Psoas muscle (tissue), 8 donors: ENCODE results near the gene ABCC1. TPM values are rescaled to one million over a fixed set of nuclear protein-coding genes. Genes with fewer than 3 reads are reported as not detected.

Source experiments
- ATAC-seq, 4 donors: fragments of 200-7000 bp; cut with Tn5 transposase; one replicate each; pipeline ENCODE4 v1.9.1; 2020; ENCODE audit warnings: moderate library complexity in 3 of 4, mild to moderate bottlenecking in 2 of 4
- DNase-seq, 2 donors: peaks; one replicate each; pipeline ENCODE4 v3.0.0-alpha.2; 2020
- H3K27ac ChIP-seq: fragments of 200-600 bp; one replicate; pipeline ENCODE4 v1.8.0; 2022
- H3K27me3 ChIP-seq, 3 donors: fragments of 200-600 bp in 1 of 3; one replicate each; pipeline versions ENCODE4 v1.6.1 to v1.8.0; 2013 to 2022; ENCODE audit warnings: low read length in 2 of 3, mild to moderate bottlenecking in 2 of 3, moderate library complexity in 1 of 3; ENCODE audit not compliant: insufficient read depth in 3 of 3
- H3K36me3 ChIP-seq, 2 donors: fragments of 200-600 bp in 1 of 2; one replicate each; pipeline versions ENCODE4 v1.6.1 to v1.8.0; 2013 to 2022; ENCODE audit warnings: low read depth in 1 of 2, mild to moderate bottlenecking in 1 of 2, moderate library complexity in 1 of 2; ENCODE audit not compliant: insufficient read depth in 1 of 2
- H3K4me1 ChIP-seq: fragments of 200-600 bp; one replicate; pipeline ENCODE4 v1.8.0; 2022
- H3K4me3 ChIP-seq: fragments of 200-600 bp; one replicate; pipeline ENCODE4 v1.8.0; 2022; ENCODE audit warnings: mild to moderate bottlenecking
- H3K9me3 ChIP-seq: fragments of 200-600 bp; one replicate; pipeline ENCODE4 v1.8.0; 2022
- CTCF ChIP-seq: fragments of 200-600 bp; IDR thresholded peaks from one replicate; pipeline ENCODE4 v1.8.0; 2022; ENCODE audit warnings: antibody characterized with exemption
- WGBS, 3 donors: extraction: QIAGEN DNeasy Blood & Tissue Kit; methylation state at CpG; one replicate each; pipeline versions ENCODE4 v1.1.6 to v1.1.7; 2013; 5-methylcytosine and 5-hydroxymethylcytosine counted together
- intact Hi-C, 2 donors: fragments of 100-400 bp; cut with DNase I; formaldehyde crosslinking; loops; one replicate each; pipeline versions ENCODE4 v1.11.0 to v1.14.2; 2022
- polyA plus RNA-seq, 3 donors: library from polyadenylated mRNA; stranded (reverse); fragments of 200-250 nt; gene quantifications; one replicate each; pipeline ENCODE4 v1.2.3, GENCODE V29; 2013
- total RNA-seq, 4 donors: library from RNA; stranded (reverse); fragmentation: NEBNext Ultra II Directional in 2 of 4; extraction: Animal tissue kit (Norgen Biotek cat#: 25700) in 2 of 4; gene quantifications; one replicate each; pipeline versions ENCODE4 v1.2.1 to v1.2.4, GENCODE V29; 2021 to 2023
- donor health status: healthy with polysubstance abuse.
- donor health status: DM: no; HTN: no; CAD: no; lungs with moderate emphysema.
- donor health status: Bipolar disorder and iron deficiency.
- donor health status: healthy.
- donor health status: DM: yes; HTN: yes; CAD: no.
- donor health status: DM: no; HTN: no; CAD: no.
- donor health status: DM: no; HTN: no; CAD: no.
- donor health status: DM: yes; HTN: yes; CAD: no.

The ABCC1 gene
- total and polyA plus RNA-seq, 7 donors: 7.4 to 36.5 (median 20.5) TPM

GRCh38 chr16:16016388-16016964, 67.1 kb downstream of the ABCC1 start:
- no peak for ATAC-seq
- Histone ChIP-seq H3K27ac (no peak overlapping the region), H3K4me3 (no peak overlapping the region), H3K27me3 (no peaks in the 10 kb centered on the region), H3K9me3 (no peaks in the 10 kb centered on the region), H3K4me1 (peaks cover 41% of the 10 kb centered on the region), H3K36me3 (peaks cover 0 to 40% of the 10 kb centered on the region in 2 donors)
- 94 to 96% (median 96%) methylated on average over 11 of the region's 11 CpGs for WGBS, 3 donors
- TF ChIP-seq CTCF: no peak
- intact Hi-C loops: loop anchor here in 1 of 2 donors (5.0 kb wide), 1 partner anchor 124 kb away; no protein-coding TSS in a partner anchor
- DNase-seq: no peak

GRCh38 chr16:16017812-16018211, 68.4 kb downstream of the ABCC1 start:
- no peak for DNase-seq
- WGBS, 3 donors: 96 to 100% (median 99%) methylated on average over 3 of the region's 3 CpGs
- no peak overlapping the region for H3K4me3 ChIP-seq
- H3K27me3 ChIP-seq: no peaks in the 10 kb centered on the region
- peaks cover 0 to 40% of the 10 kb centered on the region in 2 donors for H3K36me3 ChIP-seq
- H3K4me1 ChIP-seq: peaks cover 44% of the 10 kb centered on the region
- ATAC-seq: no peak
- no peak for TF ChIP-seq CTCF
- intact Hi-C loops: loop anchor here in 1 of 2 donors (5.0 kb wide), 1 partner anchor 126 kb away; no protein-coding TSS in a partner anchor
- no peak overlapping the region for H3K27ac ChIP-seq
- H3K9me3 ChIP-seq: no peaks in the 10 kb centered on the region

- intact Hi-C loops: loop anchor here in 1 of 2 donors (5.0 kb wide), 1 partner anchor 126 kb away; no protein-coding TSS in a partner anchor
- peaks cover 0 to 40% of the 10 kb centered on the region in 2 donors for H3K36me3 ChIP-seq
- H3K4me1 ChIP-seq: peaks cover 43% of the 10 kb centered on the region
- 87 to 92% (median 91%) methylated on average over 4 of the region's 4 CpGs for WGBS, 3 donors
- no peak for DNase-seq
- ATAC-seq: no peak
- H3K4me3 ChIP-seq: no peak overlapping the region
- H3K27me3 ChIP-seq: no peaks in the 10 kb centered on the region
- no peak for TF ChIP-seq CTCF
- no peaks in the 10 kb centered on the region for H3K9me3 ChIP-seq
- H3K27ac ChIP-seq: no peak overlapping the region
Observed at GRCh38 chr16:16018705-16019104, 69.3 kb downstream of the ABCC1 start.

GRCh38 chr16:16019488-16019887, 70.1 kb downstream of the ABCC1 start:
- TF ChIP-seq CTCF: no peak
- DNase-seq (no peak), ATAC-seq (no peak)
- Histone ChIP-seq H3K27me3 (no peaks in the 10 kb centered on the region), H3K36me3 (peaks cover 0 to 40% of the 10 kb centered on the region in 2 donors), H3K27ac (no peak overlapping the region), H3K4me3 (no peak overlapping the region), H3K9me3 (no peaks in the 10 kb centered on the region), H3K4me1 (peaks cover 38% of the 10 kb centered on the region)
- WGBS, 3 donors: 78 to 92% (median 85%) methylated on average over 4 of the region's 4 CpGs
- intact Hi-C loops: loop anchor here in 1 of 2 donors (5.0 kb wide), 1 partner anchor 127 kb away; no protein-coding TSS in a partner anchor
